Measurements from ENCODE around the gene FMNL2.

- no peak for TF ChIP-seq SIN3A (IDR thresholded peaks at IDR 0.05; ENCODE audit: borderline replicate concordance, insufficient read depth, low read depth, low read length)
- TF ChIP-seq CTCF (IDR thresholded peaks at IDR 0.05) = no peak
- no peak for TF ChIP-seq POLR2AphosphoS5 (IDR thresholded peaks at IDR 0.05; ENCODE audit: low read depth, low read length)
These were observed 98.3 kb downstream of the FMNL2 start for GRCh38 chr2:152433289-152433688.

All from Panc1 (cell line).